GM12878 (cell line): ENCODE data around the gene PHGDH. TPM values are rescaled to one million over a fixed set of nuclear protein-coding genes. Genes with fewer than 3 reads are reported as not detected.

ENCODE experiments used
- ATAC-seq: fragments of 200-7000 bp; cut with Tn5 transposase; 3 replicates; pipeline ENCODE4 v1.9.1; 2020; ENCODE audit warnings: mild to moderate bottlenecking, moderate library complexity
- BruUV-seq: library from RNA; stranded (reverse); fragments of 400-500 nt; replicated peaks from 2 replicates; lab custom pipeline; 2021; lab: Mats Ljungman, UMichigan
- CTCF ChIA-PET: fragments of 300-600 bp; sonication (Branson Sonifier 250); formaldehyde crosslinking; extraction: SDS; loops from one replicate; lab custom pipeline; 2021; ENCODE audit warnings: inconsistent platforms; lab: Yijun Ruan, JAX
- POLR2A ChIA-PET: fragments of 350-600 bp; formaldehyde crosslinking; extraction: SDS; loops from one replicate; lab custom pipeline; 2021; ENCODE audit warnings: inconsistent platforms; lab: Charles Lee
- RAD21 ChIA-PET: fragments of 300-600 bp; sonication (Branson Sonifier 250); formaldehyde crosslinking; loops from one replicate; lab custom pipeline; 2023; ENCODE audit warnings: antibody characterized with exemption; ENCODE audit not compliant: unreplicated experiment; lab: Charles Lee
- SMC1A ChIA-PET: fragments of 300-600 bp; sonication (Branson Sonifier 250); formaldehyde crosslinking; loops from one replicate; lab custom pipeline; 2023; ENCODE audit not compliant: unreplicated experiment, uncharacterized antibody; lab: Charles Lee
- DNase-seq: peaks from one replicate; pipeline ENCODE4 v3.0.0-alpha.2; 2011; ENCODE audit warnings: low read depth, low spot score
- FAIRE-seq: peaks from 3 replicates; lab custom pipeline; 2011; peaks lifted over from hg19 to GRCh38; lab: Jason Lieb, UNC
- H2AFZ ChIP-seq: 2 replicates; pipeline ENCODE4 v1.6.0; 2011; ENCODE audit warnings: low read depth, low read length, control low read depth; ENCODE audit not compliant: control insufficient read depth
- H3K27ac ChIP-seq: 2 replicates; pipeline ENCODE4 v1.5.1; 2011; ENCODE audit warnings: control low read depth; ENCODE audit not compliant: control insufficient read depth, insufficient read depth
- H3K27me3 ChIP-seq, 2 experiments: replicated peaks in 1 of 2; 2 replicates each; pipeline versions ENCODE4 v1.6.0 to v1.6.1; 2011; ENCODE audit warnings: low read length in 1 of 2; ENCODE audit not compliant: control insufficient read depth in 2 of 2, insufficient read depth in 2 of 2
- H3K36me3 ChIP-seq, 2 experiments: 2 replicates each; pipeline ENCODE4 v1.5.1; 2011; ENCODE audit warnings: low read length in 1 of 2; ENCODE audit not compliant: control insufficient read depth in 2 of 2, insufficient read depth in 2 of 2
- H3K4me1 ChIP-seq: 2 replicates; pipeline ENCODE4 v1.6.1; 2011; ENCODE audit warnings: mild to moderate bottlenecking, low read length, moderate library complexity, mixed read lengths; ENCODE audit not compliant: control insufficient read depth, insufficient read depth
- H3K4me2 ChIP-seq: 2 replicates; pipeline ENCODE4 v1.6.0; 2011; ENCODE audit warnings: control low read depth; ENCODE audit not compliant: control insufficient read depth, insufficient read depth
- H3K4me3 ChIP-seq: fragments of 200-600 bp; sonication (generic); 2 replicates; pipeline ENCODE4 v1.5.1; 2016
- H3K79me2 ChIP-seq: 2 replicates; pipeline ENCODE4 v1.6.0; 2011; ENCODE audit warnings: low read length; ENCODE audit not compliant: control insufficient read depth, insufficient read depth
- H3K9ac ChIP-seq: 2 replicates; pipeline ENCODE4 v1.8.0; 2011; ENCODE audit warnings: low read length, control low read depth, mixed read lengths; ENCODE audit not compliant: control insufficient read depth, insufficient read depth
- H3K9me3 ChIP-seq: replicated peaks from 3 replicates; pipeline ENCODE4 v1.5.1; 2011; ENCODE audit warnings: mild to moderate bottlenecking, low read length; ENCODE audit not compliant: control insufficient read depth, insufficient read depth
- H4K20me1 ChIP-seq: 2 replicates; pipeline ENCODE4 v1.6.0; 2011; ENCODE audit not compliant: control insufficient read depth, insufficient read depth
- CHD2 ChIP-seq: IDR thresholded peaks from 2 replicates; pipeline ENCODE4 v1.6.1; 2011; ENCODE audit warnings: low read depth, low read length, improper control_type of control experiment, borderline replicate concordance
- CHD4 ChIP-seq: fragments of 200-600 bp; sonication (generic); IDR thresholded peaks from 2 replicates; pipeline ENCODE4 v1.6.1; 2016; ENCODE audit warnings: mild to moderate bottlenecking
- ETV6 ChIP-seq, 2 experiments: fragments of 450-650 bp in 1 of 2; IDR thresholded peaks in 1 of 2; conservative IDR thresholded peaks in 1 of 2; 2 replicates each; pipeline ENCODE4 v1.6.1; 2014; ENCODE audit warnings: antibody characterized with exemption in 1 of 2, borderline replicate concordance in 1 of 2, low read depth in 1 of 2, mild to moderate bottlenecking in 1 of 2, moderate library complexity in 1 of 2
- EZH2 ChIP-seq: IDR thresholded peaks from 2 replicates; pipeline ENCODE4 v1.6.1; 2012; ENCODE audit warnings: low read depth, mild to moderate bottlenecking, control low read depth, inconsistent platforms, low read length, borderline replicate concordance; ENCODE audit not compliant: control insufficient read depth
- HDGF ChIP-seq: fragments of 450-650 bp; IDR thresholded peaks from 2 replicates; pipeline ENCODE4 v1.6.1; 2016; ENCODE audit warnings: antibody characterized with exemption
- MTA3 ChIP-seq: IDR thresholded peaks from 2 replicates; pipeline ENCODE4 v1.6.1; 2012; ENCODE audit warnings: low read length, inconsistent platforms, borderline replicate concordance
- PAX5 ChIP-seq: IDR thresholded peaks from 2 replicates; pipeline ENCODE4 v1.6.1; 2011; ENCODE audit warnings: low read depth, low read length, borderline replicate concordance
- POU2F2 ChIP-seq: IDR thresholded peaks from 3 replicates; pipeline ENCODE4 v1.6.1; 2011; ENCODE audit warnings: low read depth, mild to moderate bottlenecking, low read length, borderline replicate concordance
- RAD21 ChIP-seq: IDR thresholded peaks from 2 replicates; pipeline ENCODE4 v1.6.1; 2011; ENCODE audit warnings: mild to moderate bottlenecking, low read depth, low read length, moderate library complexity; ENCODE audit not compliant: insufficient read depth
- RCOR1 ChIP-seq: conservative IDR thresholded peaks from 2 replicates; pipeline ENCODE4 v1.6.1; 2012; ENCODE audit warnings: low read depth, low read length, improper control_type of control experiment
- SIX5 ChIP-seq: IDR thresholded peaks from 2 replicates; pipeline ENCODE4 v1.6.1; 2011; ENCODE audit warnings: mild to moderate bottlenecking, low read depth, low read length, moderate library complexity; ENCODE audit not compliant: severe bottlenecking
- SMAD5 ChIP-seq: IDR thresholded peaks from 2 replicates; pipeline ENCODE4 v1.6.1; 2016; ENCODE audit warnings: antibody characterized with exemption, low read depth
- STAT1 ChIP-seq: fragments of 450-650 bp; conservative IDR thresholded peaks from 2 replicates; pipeline ENCODE4 v1.6.1; 2014; ENCODE audit warnings: antibody characterized with exemption, mild to moderate bottlenecking
- STAT3 ChIP-seq: IDR thresholded peaks from 2 replicates; pipeline ENCODE4 v1.6.1; 2011; ENCODE audit warnings: low read depth, low read length, improper control_type of control experiment
- TAF1 ChIP-seq: IDR thresholded peaks from 2 replicates; pipeline ENCODE4 v1.6.1; 2011; ENCODE audit warnings: mild to moderate bottlenecking, low read depth, low read length, borderline replicate concordance
- WGBS: methylation state at CpG from one replicate; pipeline ENCODE4 v1.1.6; 2016; ENCODE audit warnings: low lambda C conversion rate; ENCODE audit not compliant: insufficient replicate concordance, insufficient coverage; ENCODE audit errors: missing lambda C conversion rate; 5-methylcytosine and 5-hydroxymethylcytosine counted together
- in situ Hi-C: fragments of 300-500 bp; cut with MboI; formaldehyde crosslinking; loops from 9 replicates; pipeline ENCODE4 v1.14.3; 2018; ENCODE audit warnings: mixed read lengths
- intact Hi-C: fragments of 100-400 bp; cut with micrococcal nuclease; formaldehyde crosslinking; loops from one replicate; pipeline ENCODE4 v1.14.2; 2022; ENCODE audit not compliant: unreplicated experiment
- polyA plus RNA-seq, 11 experiments: library from polyadenylated mRNA; depleted of rRNA in 4 of 11; unstranded in 6 of 11; stranded (reverse) in 5 of 11; fragments of >200 nt; fragmentation: Nextera tagmentation in 4 of 11; fragmentation: Illumina TruSeq in 1 of 11; extraction: Ambion mirVana in 4 of 11; extraction: Trizol in 1 of 11; gene quantifications; 1 replicate in 1 of 11; 2 replicates in 10 of 11; pipeline versions ENCODE4 v1.2.1 to v1.2.3, GENCODE V29; 2011 to 2016; ENCODE audit warnings: inconsistent platforms in 2 of 11, missing spikeins in 2 of 11, low read depth in 1 of 11
- total RNA-seq, 4 experiments: library from RNA; depleted of rRNA in 3 of 4; stranded (reverse); fragments of >200 nt in 3 of 4; fragmentation: Illumina TruSeq in 1 of 4; extraction: Trizol in 1 of 4; gene quantifications; 2 replicates each; pipeline versions ENCODE4 v1.2.1 to v1.2.3, GENCODE V29; 2013 to 2021
- TF ChIP-seq, protein P1 (sequence below): fragments of 450-650 bp; IDR thresholded peaks from 2 replicates; pipeline ENCODE4 v1.6.1; 2016; ENCODE audit warnings: mild to moderate bottlenecking
- TF ChIP-seq, protein P2 (sequence below): fragments of 450-650 bp; IDR thresholded peaks from 2 replicates; pipeline ENCODE4 v1.6.1; 2016; ENCODE audit warnings: mild to moderate bottlenecking, moderate library complexity, borderline replicate concordance

The PHGDH gene
- total and polyA plus RNA-seq, 10 of the 15 experiments (the other 5 are each of a cell fraction or from before 2014, with no cell fraction given) = 3.9 to 47.8 (median 25.9) TPM

DNA sequence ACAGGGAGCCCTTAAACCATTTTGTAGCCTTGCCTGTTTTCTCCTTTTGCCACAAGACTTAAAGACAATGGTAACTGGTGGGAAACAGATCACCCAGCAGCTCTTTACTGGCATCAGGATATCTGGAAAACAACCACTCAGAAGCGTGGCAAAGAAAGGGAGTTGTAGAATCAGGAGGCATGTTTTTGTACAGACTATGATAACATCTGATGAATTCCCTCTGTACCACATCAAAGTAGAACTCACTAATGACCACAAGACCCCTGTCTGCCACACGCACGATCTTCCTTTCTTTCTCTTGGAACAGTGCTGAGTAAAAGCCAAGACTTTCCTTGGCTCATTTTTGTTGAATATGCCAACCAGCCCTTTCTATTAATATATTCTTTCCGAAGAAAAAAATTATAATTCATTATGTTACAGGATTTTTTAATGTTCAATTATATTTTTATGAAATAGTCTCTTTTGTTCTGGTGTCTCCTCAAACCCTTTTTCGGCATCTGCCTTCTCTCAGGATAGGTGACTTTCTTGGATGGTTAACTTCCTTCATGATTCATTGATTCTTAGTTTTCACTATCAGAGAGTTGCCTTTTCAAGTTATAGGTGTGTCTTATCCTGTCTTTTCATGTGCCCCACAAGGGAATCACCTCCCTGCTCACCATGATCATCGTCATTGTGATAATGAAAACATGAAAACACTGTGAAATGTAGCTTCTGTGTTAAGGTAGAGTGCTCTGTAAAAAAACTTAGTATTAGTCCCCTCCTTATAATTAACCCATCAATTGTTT is 7.9 kb upstream of the PHGDH start:
- POLR2A ChIA-PET = no interaction called here
- FAIRE-seq = no peak
- TF ChIP-seq, protein P1, sequence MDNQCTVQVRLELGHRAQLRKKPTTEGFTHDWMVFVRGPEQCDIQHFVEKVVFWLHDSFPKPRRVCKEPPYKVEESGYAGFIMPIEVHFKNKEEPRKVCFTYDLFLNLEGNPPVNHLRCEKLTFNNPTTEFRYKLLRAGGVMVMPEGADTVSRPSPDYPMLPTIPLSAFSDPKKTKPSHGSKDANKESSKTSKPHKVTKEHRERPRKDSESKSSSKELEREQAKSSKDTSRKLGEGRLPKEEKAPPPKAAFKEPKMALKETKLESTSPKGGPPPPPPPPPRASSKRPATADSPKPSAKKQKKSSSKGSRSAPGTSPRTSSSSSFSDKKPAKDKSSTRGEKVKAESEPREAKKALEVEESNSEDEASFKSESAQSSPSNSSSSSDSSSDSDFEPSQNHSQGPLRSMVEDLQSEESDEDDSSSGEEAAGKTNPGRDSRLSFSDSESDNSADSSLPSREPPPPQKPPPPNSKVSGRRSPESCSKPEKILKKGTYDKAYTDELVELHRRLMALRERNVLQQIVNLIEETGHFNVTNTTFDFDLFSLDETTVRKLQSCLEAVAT = no peak
- no peak for TF ChIP-seq TAF1
- no peak for TF ChIP-seq SIX5
- no peak for TF ChIP-seq STAT3
- TF ChIP-seq, protein P2, sequence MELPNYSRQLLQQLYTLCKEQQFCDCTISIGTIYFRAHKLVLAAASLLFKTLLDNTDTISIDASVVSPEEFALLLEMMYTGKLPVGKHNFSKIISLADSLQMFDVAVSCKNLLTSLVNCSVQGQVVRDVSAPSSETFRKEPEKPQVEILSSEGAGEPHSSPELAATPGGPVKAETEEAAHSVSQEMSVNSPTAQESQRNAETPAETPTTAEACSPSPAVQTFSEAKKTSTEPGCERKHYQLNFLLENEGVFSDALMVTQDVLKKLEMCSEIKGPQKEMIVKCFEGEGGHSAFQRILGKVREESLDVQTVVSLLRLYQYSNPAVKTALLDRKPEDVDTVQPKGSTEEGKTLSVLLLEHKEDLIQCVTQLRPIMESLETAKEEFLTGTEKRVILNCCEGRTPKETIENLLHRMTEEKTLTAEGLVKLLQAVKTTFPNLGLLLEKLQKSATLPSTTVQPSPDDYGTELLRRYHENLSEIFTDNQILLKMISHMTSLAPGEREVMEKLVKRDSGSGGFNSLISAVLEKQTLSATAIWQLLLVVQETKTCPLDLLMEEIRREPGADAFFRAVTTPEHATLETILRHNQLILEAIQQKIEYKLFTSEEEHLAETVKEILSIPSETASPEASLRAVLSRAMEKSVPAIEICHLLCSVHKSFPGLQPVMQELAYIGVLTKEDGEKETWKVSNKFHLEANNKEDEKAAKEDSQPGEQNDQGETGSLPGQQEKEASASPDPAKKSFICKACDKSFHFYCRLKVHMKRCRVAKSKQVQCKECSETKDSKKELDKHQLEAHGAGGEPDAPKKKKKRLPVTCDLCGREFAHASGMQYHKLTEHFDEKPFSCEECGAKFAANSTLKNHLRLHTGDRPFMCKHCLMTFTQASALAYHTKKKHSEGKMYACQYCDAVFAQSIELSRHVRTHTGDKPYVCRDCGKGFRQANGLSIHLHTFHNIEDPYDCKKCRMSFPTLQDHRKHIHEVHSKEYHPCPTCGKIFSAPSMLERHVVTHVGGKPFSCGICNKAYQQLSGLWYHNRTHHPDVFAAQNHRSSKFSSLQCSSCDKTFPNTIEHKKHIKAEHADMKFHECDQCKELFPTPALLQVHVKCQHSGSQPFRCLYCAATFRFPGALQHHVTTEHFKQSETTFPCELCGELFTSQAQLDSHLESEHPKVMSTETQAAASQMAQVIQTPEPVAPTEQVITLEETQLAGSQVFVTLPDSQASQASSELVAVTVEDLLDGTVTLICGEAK = no peak
- TF ChIP-seq ETV6 (conservative IDR thresholded peaks at IDR 0.05 in 1 of 2, IDR thresholded peaks at IDR 0.05 in 1 of 2; ENCODE audit: borderline replicate concordance in 1 of 2, low read depth in 1 of 2) = no peak
- TF ChIP-seq RCOR1 = no peak
- TF ChIP-seq PAX5 = no peak
- TF ChIP-seq MTA3 = no peak
- TF ChIP-seq STAT1 = no peak
- no peak for TF ChIP-seq SMAD5
- no peak for TF ChIP-seq EZH2
- TF ChIP-seq RAD21 = no peak
- no peak for TF ChIP-seq POU2F2
- TF ChIP-seq CHD2 = no peak
- no peak for TF ChIP-seq CHD4
- TF ChIP-seq HDGF = no peak

More for the DNA sequence above, 7.9 kb upstream of the PHGDH start:
- H3K79me2 ChIP-seq = no peaks in the 10 kb centered on the region
- no peak for DNase-seq
- no peak overlapping the region for H3K4me2 ChIP-seq
- H3K9me3 ChIP-seq = peaks cover 5% of the 10 kb centered on the region; the same call in 2 of the 3 replicates
- H3K27me3 ChIP-seq = no peaks in the 10 kb centered on the region; a peak in 3 of 4 replicates
- 22% methylated on average over 6 of the region's 6 CpGs for WGBS
- in situ Hi-C loops (no loop called here), intact Hi-C loops (no loop called here)
- H4K20me1 ChIP-seq = no peaks in the 10 kb centered on the region
- no peaks in the 10 kb centered on the region for H3K36me3 ChIP-seq
- H3K4me1 ChIP-seq = no peaks in the 10 kb centered on the region
- no peak overlapping the region for H3K4me3 ChIP-seq
- ChIA-PET CTCF (no interaction called here), SMC1A (no interaction called here), RAD21 (no interaction called here)
- H3K9ac ChIP-seq = no peak overlapping the region
- ATAC-seq = no peak
- no peak overlapping the region for H2AFZ ChIP-seq
- no TSS peak for BruUV-seq
- H3K27ac ChIP-seq = no peak overlapping the region
